ENCODE data around the gene SLC1A4. TPM values are rescaled to one million over a fixed set of nuclear protein-coding genes. Genes with fewer than 3 reads are reported as not detected.

The SLC1A4 gene
- polyA plus RNA-seq, 1 of the 3 experiments (the other 2 are of a cell fraction) = 4.4 TPM

GRCh38 chr2:64985447-64985846, 3.8 kb upstream of the SLC1A4 start:
- no peak overlapping the region for H3K4me3 ChIP-seq (ENCODE audit: low read depth in 2 of 2, low read length in 1 of 2)
- CTCF ChIA-PET = interaction anchor here (1.1 to 1.3 kb wide), 2 partner anchors 32 to 67 kb away, joined by 3 to 4 read pairs; no protein-coding TSS in a partner anchor
- no peaks in the 10 kb centered on the region for H3K27me3 ChIP-seq (ENCODE audit: insufficient read depth)
- no peaks in the 10 kb centered on the region for H3K9me3 ChIP-seq
- no peaks in the 10 kb centered on the region for H3K9me2 ChIP-seq
- H4K20me1 ChIP-seq (ENCODE audit: insufficient read depth) = no peaks in the 10 kb centered on the region; the same call in 1 of the 2 replicates
- no peaks in the 10 kb centered on the region for H3K36me3 ChIP-seq (replicated peaks in 1 of 2; ENCODE audit: control insufficient read depth in 1 of 2, insufficient read depth in 2 of 2, low read length in 1 of 2)
- no peaks in the 10 kb centered on the region for H3K79me2 ChIP-seq (ENCODE audit: insufficient read depth)
- POLR2A ChIA-PET = no interaction called here
- peaks cover 7% of the 10 kb centered on the region for H3F3A ChIP-seq (replicated peaks; ENCODE audit: insufficient read depth)
- no peak overlapping the region for H2AFZ ChIP-seq (ENCODE audit: low read depth)
- peaks cover 0 to 13% of the 10 kb centered on the region in 2 experiments; a peak in 2 of 4 replicates for H3K4me1 ChIP-seq (ENCODE audit: control insufficient read depth in 1 of 2, insufficient read depth in 2 of 2, low read depth in 1 of 2, low read length in 1 of 2)
- no peak overlapping the region for H3K4me2 ChIP-seq
- 93% methylated on average over 7 of the region's 7 CpGs for WGBS (ENCODE audit: low lambda C conversion rate)
- TF ChIP-seq CTCF (IDR thresholded peaks at IDR 0.05) = no peak
- TF ChIP-seq FOXM1 (IDR thresholded peaks at IDR 0.05; ENCODE audit: low read depth) = no peak
- no peak for TF ChIP-seq TEAD4 (IDR thresholded peaks at IDR 0.05; ENCODE audit: borderline replicate concordance, insufficient read depth)
- no peak for TF ChIP-seq NFIC (IDR thresholded peaks at IDR 0.05; ENCODE audit: borderline replicate concordance)
- TF ChIP-seq FOXJ3 (CRISPR knock-in tag; IDR thresholded peaks at IDR 0.05) = no peak
- no peak for TF ChIP-seq RAD21 (IDR thresholded peaks at IDR 0.05; ENCODE audit: low read length)
- TF ChIP-seq YY1 (IDR thresholded peaks at IDR 0.05; ENCODE audit: low read depth) = no peak
- no peak for TF ChIP-seq USF1 (IDR thresholded peaks at IDR 0.05; ENCODE audit: borderline replicate concordance, low read depth)
- TF ChIP-seq CHD2 (IDR thresholded peaks at IDR 0.05; ENCODE audit: low read length, partially characterized antibody) = no peak
- TF ChIP-seq FOSL2 (IDR thresholded peaks at IDR 0.05; ENCODE audit: borderline replicate concordance, low read depth) = no peak
- no peak for TF ChIP-seq SIN3A (IDR thresholded peaks at IDR 0.05; ENCODE audit: borderline replicate concordance, low read depth, low read length)
- TF ChIP-seq, protein P1, sequence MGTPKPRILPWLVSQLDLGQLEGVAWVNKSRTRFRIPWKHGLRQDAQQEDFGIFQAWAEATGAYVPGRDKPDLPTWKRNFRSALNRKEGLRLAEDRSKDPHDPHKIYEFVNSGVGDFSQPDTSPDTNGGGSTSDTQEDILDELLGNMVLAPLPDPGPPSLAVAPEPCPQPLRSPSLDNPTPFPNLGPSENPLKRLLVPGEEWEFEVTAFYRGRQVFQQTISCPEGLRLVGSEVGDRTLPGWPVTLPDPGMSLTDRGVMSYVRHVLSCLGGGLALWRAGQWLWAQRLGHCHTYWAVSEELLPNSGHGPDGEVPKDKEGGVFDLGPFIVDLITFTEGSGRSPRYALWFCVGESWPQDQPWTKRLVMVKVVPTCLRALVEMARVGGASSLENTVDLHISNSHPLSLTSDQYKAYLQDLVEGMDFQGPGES (IDR thresholded peaks at IDR 0.05; ENCODE audit: low read depth, low read length) = no peak
- TF ChIP-seq, protein P2, sequence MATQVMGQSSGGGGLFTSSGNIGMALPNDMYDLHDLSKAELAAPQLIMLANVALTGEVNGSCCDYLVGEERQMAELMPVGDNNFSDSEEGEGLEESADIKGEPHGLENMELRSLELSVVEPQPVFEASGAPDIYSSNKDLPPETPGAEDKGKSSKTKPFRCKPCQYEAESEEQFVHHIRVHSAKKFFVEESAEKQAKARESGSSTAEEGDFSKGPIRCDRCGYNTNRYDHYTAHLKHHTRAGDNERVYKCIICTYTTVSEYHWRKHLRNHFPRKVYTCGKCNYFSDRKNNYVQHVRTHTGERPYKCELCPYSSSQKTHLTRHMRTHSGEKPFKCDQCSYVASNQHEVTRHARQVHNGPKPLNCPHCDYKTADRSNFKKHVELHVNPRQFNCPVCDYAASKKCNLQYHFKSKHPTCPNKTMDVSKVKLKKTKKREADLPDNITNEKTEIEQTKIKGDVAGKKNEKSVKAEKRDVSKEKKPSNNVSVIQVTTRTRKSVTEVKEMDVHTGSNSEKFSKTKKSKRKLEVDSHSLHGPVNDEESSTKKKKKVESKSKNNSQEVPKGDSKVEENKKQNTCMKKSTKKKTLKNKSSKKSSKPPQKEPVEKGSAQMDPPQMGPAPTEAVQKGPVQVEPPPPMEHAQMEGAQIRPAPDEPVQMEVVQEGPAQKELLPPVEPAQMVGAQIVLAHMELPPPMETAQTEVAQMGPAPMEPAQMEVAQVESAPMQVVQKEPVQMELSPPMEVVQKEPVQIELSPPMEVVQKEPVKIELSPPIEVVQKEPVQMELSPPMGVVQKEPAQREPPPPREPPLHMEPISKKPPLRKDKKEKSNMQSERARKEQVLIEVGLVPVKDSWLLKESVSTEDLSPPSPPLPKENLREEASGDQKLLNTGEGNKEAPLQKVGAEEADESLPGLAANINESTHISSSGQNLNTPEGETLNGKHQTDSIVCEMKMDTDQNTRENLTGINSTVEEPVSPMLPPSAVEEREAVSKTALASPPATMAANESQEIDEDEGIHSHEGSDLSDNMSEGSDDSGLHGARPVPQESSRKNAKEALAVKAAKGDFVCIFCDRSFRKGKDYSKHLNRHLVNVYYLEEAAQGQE (IDR thresholded peaks at IDR 0.05; ENCODE audit: low read depth, low read length) = no peak
- no peak for TF ChIP-seq RFX5 (IDR thresholded peaks at IDR 0.05; ENCODE audit: low read length)
- TF ChIP-seq, protein P3, sequence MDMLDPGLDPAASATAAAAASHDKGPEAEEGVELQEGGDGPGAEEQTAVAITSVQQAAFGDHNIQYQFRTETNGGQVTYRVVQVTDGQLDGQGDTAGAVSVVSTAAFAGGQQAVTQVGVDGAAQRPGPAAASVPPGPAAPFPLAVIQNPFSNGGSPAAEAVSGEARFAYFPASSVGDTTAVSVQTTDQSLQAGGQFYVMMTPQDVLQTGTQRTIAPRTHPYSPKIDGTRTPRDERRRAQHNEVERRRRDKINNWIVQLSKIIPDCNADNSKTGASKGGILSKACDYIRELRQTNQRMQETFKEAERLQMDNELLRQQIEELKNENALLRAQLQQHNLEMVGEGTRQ (IDR thresholded peaks at IDR 0.05; ENCODE audit: borderline replicate concordance, low read depth, low read length) = no peak
- TF ChIP-seq MEF2A (IDR thresholded peaks at IDR 0.05; ENCODE audit: borderline replicate concordance, low read depth) = no peak
- TF ChIP-seq RXRA (IDR thresholded peaks at IDR 0.05; ENCODE audit: borderline replicate concordance, low read depth) = no peak
- no peak for DNase-seq
- H3K9ac ChIP-seq = no peak overlapping the region
- no peak overlapping the region for H3K27ac ChIP-seq (ENCODE audit: low read depth in 2 of 2, low read length in 1 of 2)

Data from SK-N-SH (cell line).